ENCODE measurements around the gene SART1.

Gene SART1

DNA sequence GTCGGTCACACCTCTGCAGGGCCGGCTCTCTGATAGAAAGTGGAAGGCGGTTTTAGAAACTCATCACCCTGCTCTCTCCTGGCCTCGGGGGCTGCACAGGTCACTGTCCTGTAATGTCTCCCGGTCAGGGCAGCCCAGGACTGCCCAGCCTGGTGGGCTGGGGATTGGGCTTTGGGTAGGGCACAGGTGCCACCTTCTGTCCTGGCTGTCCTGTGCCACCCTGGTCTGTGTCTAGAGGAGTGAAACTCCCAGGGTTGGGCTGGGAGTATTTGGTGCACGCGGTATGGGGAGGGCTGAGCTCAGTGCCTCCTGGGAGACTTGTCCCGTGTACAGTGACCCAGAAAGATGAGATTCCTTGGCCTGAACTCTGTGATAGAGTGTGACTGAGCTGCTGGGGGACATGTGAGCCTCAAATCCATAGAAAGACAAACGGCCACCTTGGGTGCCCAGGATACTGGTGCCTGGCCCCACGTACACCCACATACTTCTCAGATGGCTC is 17.8 kb downstream of the SART1 start:
- TF ChIP-seq, protein P1, sequence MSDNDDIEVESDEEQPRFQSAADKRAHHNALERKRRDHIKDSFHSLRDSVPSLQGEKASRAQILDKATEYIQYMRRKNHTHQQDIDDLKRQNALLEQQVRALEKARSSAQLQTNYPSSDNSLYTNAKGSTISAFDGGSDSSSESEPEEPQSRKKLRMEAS (IDR thresholded peaks at IDR 0.05; ENCODE audit: low read depth, low read length): no peak
- TF ChIP-seq, protein P2, sequence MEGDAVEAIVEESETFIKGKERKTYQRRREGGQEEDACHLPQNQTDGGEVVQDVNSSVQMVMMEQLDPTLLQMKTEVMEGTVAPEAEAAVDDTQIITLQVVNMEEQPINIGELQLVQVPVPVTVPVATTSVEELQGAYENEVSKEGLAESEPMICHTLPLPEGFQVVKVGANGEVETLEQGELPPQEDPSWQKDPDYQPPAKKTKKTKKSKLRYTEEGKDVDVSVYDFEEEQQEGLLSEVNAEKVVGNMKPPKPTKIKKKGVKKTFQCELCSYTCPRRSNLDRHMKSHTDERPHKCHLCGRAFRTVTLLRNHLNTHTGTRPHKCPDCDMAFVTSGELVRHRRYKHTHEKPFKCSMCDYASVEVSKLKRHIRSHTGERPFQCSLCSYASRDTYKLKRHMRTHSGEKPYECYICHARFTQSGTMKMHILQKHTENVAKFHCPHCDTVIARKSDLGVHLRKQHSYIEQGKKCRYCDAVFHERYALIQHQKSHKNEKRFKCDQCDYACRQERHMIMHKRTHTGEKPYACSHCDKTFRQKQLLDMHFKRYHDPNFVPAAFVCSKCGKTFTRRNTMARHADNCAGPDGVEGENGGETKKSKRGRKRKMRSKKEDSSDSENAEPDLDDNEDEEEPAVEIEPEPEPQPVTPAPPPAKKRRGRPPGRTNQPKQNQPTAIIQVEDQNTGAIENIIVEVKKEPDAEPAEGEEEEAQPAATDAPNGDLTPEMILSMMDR (IDR thresholded peaks at IDR 0.05; ENCODE audit: low read depth, low read length): no peak
- TF ChIP-seq POLR2A (IDR thresholded peaks at IDR 0.05; ENCODE audit: extremely low read depth, insufficient read length): no peak
- TF ChIP-seq MYC (IDR thresholded peaks at IDR 0.05; ENCODE audit: low read depth, low read length): no peak
- no peak for DNase-seq (ENCODE audit: low read depth)
- H3K4me3 ChIP-seq (ENCODE audit: low read depth, low read length): no peak overlapping the region

DNA sequence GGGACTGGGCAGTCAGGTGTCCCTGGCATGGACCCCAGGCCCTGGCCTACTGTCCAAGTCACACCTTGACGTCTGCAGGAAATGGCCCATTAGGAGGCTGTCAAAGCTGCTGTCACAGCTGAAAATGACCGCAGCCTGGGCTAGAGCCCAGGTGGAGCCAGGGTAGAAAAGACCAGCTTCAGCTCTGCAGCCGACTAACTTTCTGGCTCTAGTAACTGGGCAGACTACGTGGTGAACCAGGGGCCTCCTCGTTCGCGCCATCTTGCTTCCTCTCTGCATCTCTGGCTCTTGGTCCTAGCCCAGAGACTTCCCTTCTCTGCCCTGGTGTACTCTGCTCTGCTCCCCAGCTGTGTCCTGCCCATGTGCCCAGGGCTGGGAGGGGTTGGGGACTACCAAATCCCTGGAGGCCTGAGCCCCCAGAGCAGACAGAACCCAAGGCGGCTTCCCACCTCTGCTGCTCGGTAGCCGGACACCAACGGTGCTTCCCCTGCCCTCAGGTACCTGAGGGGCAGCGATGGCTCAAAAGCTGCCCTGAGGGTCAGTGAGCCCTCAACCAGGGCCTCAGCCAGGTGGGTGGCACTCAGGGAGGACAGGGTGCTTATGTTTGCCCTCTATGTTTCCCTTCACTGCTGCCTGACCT is 19.7 kb downstream of the SART1 start:
- TF ChIP-seq POLR2A (IDR thresholded peaks at IDR 0.05; ENCODE audit: extremely low read depth, insufficient read length) (no peak), MYC (IDR thresholded peaks at IDR 0.05; ENCODE audit: low read depth, low read length) (no peak)
- TF ChIP-seq, protein P1 (IDR thresholded peaks at IDR 0.05; ENCODE audit: low read depth, low read length): no peak
- TF ChIP-seq, protein P2 (IDR thresholded peaks at IDR 0.05; ENCODE audit: low read depth, low read length): no peak
- no peak overlapping the region for H3K4me3 ChIP-seq (ENCODE audit: low read depth, low read length)
- no peak for DNase-seq (ENCODE audit: low read depth)

DNA sequence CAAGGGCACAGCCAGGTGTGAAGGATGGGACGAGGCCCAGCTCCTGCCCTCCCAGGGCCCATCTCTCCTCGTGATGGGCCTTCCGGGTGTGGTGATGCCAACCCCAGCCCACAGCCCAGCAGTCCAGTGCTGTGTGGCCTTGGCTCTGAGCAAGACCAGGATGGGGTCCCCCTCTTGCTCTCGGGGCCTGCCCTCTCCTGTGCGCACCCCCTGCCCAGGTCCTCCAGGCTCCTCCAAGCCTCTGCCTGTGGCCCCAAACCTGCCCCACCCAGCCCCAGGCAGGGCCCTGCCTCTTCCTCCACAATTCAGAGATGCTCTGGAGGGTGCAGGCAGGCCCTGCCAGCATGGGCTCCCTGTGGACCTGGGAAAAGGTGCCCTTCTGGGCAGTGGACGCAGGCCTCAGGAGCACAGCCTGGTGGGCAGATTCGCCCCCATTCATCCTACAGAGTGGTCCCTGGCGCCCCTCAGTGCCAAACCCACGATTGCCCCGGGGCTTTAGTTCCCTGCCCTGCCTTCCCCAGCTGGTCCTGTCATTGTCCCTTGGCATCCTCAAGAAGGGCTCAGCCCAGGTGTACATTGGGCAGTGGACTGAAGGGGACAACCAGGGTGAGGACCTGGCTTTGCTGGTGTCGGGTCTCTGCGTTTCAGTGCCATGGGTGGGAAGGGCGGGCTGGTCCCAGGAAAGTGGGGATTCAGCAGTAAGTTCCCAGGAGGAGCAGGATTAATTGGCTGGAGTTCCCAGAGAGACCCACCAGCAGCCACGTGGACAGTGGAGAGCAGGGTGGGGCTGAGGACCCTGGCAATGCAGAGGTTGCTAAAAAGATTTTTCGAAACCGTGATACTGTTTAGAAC is 20.7 kb downstream of the SART1 start:
- TF ChIP-seq MYC (IDR thresholded peaks at IDR 0.05; ENCODE audit: low read depth, low read length): no peak
- TF ChIP-seq, protein P1 (IDR thresholded peaks at IDR 0.05; ENCODE audit: low read depth, low read length): no peak
- TF ChIP-seq, protein P2 (IDR thresholded peaks at IDR 0.05; ENCODE audit: low read depth, low read length): no peak
- no peak for TF ChIP-seq POLR2A (IDR thresholded peaks at IDR 0.05; ENCODE audit: extremely low read depth, insufficient read length)
- DNase-seq (ENCODE audit: low read depth): no peak
- no peak overlapping the region for H3K4me3 ChIP-seq (ENCODE audit: low read depth, low read length)

DNA sequence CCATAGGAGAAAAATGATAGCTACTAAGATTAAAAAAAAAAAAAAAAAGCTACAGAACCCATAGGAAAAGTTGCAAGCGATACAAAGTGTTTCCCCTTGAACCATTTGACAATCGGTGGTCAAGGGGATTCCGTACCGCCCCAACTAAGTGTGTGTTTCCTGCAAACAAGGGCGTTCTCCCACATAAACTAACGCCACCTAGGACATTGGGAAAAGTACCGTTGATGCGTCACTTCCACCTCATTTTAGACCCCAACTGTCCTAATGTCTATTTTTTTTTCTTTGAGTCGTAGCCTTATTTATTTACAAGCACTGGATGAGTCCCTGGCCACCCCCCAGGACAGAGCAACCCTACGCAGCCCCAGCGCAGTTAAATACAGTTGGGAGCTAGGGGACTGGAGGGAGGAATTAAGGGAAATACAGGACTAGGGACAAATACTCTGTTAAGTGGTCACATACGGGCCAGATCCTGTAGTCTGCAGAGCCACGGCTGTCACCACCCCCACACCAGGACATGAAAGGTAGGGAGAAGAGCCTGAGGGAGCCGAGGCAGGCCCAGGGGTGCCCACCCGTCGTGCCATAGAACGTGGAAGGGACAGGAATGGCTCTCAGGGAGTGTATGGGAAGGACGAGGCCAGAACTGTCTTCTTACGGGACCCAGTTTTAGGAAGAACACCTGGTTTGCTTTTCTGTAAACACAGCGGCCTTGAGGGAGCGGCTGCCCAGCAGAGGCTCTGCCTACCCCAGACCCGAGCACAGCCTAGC is 21.5 kb downstream of the SART1 start:
- no peak for DNase-seq (ENCODE audit: low read depth)
- TF ChIP-seq POLR2A (IDR thresholded peaks at IDR 0.05; ENCODE audit: extremely low read depth, insufficient read length) (no peak), MYC (IDR thresholded peaks at IDR 0.05; ENCODE audit: low read depth, low read length) (no peak)
- TF ChIP-seq, protein P1 (IDR thresholded peaks at IDR 0.05; ENCODE audit: low read depth, low read length): no peak
- TF ChIP-seq, protein P2 (IDR thresholded peaks at IDR 0.05; ENCODE audit: low read depth, low read length): no peak
- no peak overlapping the region for H3K4me3 ChIP-seq (ENCODE audit: low read depth, low read length)

DNA sequence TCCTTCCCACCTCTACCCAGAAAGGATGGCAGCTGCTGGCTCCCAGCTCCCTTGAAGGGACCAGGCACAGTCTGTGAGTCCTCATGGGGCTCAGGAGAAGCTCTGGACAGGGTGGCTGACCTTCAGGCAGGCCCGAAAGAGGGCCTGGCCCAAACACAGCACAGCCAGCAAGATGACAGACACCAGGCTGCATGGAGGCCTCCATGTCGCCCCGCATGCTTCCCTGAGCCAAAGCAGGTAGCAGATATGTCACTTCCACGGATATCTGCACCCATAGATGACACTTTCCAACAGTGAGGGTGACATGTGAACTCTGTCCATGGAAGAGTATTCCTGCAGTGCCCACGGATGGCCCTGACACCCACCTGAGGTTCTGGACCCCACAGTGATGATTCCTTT is 22.1 kb downstream of the SART1 start:
- DNase-seq (ENCODE audit: low read depth): no peak
- no peak overlapping the region for H3K4me3 ChIP-seq (ENCODE audit: low read depth, low read length)
- TF ChIP-seq, protein P2 (IDR thresholded peaks at IDR 0.05; ENCODE audit: low read depth, low read length): no peak
- no peak for TF ChIP-seq POLR2A (IDR thresholded peaks at IDR 0.05; ENCODE audit: extremely low read depth, insufficient read length)
- TF ChIP-seq, protein P1 (IDR thresholded peaks at IDR 0.05; ENCODE audit: low read depth, low read length): no peak
- no peak for TF ChIP-seq MYC (IDR thresholded peaks at IDR 0.05; ENCODE audit: low read depth, low read length)

All from NB4 (cell line).